ENCODE results near the gene TMED5.

- TF ChIP-seq EZH2 (IDR thresholded peaks at IDR 0.05) (no peak), POLR2AphosphoS5 (IDR thresholded peaks at IDR 0.05; ENCODE audit: borderline replicate concordance, low read depth, low read length) (no peak), FOXP2 (optimal IDR thresholded peaks at IDR 0.05; ENCODE audit: control extremely low read depth, extremely low read length, insufficient read depth) (no peak)
Measured at GRCh38 chr1:93186667-93187066, 6.5 kb upstream of the TMED5 start.

All from SK-N-MC (cell line).